Ishikawa (cell line): Measurements from ENCODE around the gene PKM.
A peak's percentile ranks its signal among the peaks of the same experiment; 100 is the strongest.

Source experiments
- CEBPB ChIP-seq: IDR thresholded peaks from 2 replicates; pipeline ENCODE4 v1.6.1; 2012
- CREB1 ChIP-seq: IDR thresholded peaks from 2 replicates; pipeline ENCODE4 v1.6.1; 2012; ENCODE audit warnings: low read depth
- EGR1 ChIP-seq: IDR thresholded peaks from 2 replicates; pipeline ENCODE4 v1.6.1; 2012
- EP300 ChIP-seq: IDR thresholded peaks from 2 replicates; pipeline ENCODE4 v1.6.1; 2012; ENCODE audit warnings: borderline replicate concordance
- FOXM1 ChIP-seq: IDR thresholded peaks from 2 replicates; pipeline ENCODE4 v1.6.1; 2012; ENCODE audit warnings: low read depth, borderline replicate concordance
- NFIC ChIP-seq: IDR thresholded peaks from 2 replicates; pipeline ENCODE4 v1.6.1; 2012
- RAD21 ChIP-seq: IDR thresholded peaks from 2 replicates; pipeline ENCODE4 v1.6.1; 2012; ENCODE audit warnings: low read depth
- TAF1 ChIP-seq: IDR thresholded peaks from 2 replicates; pipeline ENCODE4 v1.6.1; 2012; ENCODE audit warnings: low read depth, mild to moderate bottlenecking
- TCF12 ChIP-seq: IDR thresholded peaks from 2 replicates; pipeline ENCODE4 v1.6.1; 2012; ENCODE audit warnings: low read depth
- TEAD4 ChIP-seq: IDR thresholded peaks from 2 replicates; pipeline ENCODE4 v1.6.1; 2012
- YY1 ChIP-seq: IDR thresholded peaks from 2 replicates; pipeline ENCODE4 v1.6.1; 2012; ENCODE audit warnings: low read depth
- ZBTB7A ChIP-seq: IDR thresholded peaks from 2 replicates; pipeline ENCODE4 v1.6.1; 2012; ENCODE audit warnings: low read depth
- TF ChIP-seq, protein P1 (sequence below): IDR thresholded peaks from 2 replicates; pipeline ENCODE4 v1.6.1; 2012
- TF ChIP-seq, protein P2 (sequence below): IDR thresholded peaks from 2 replicates; pipeline ENCODE4 v1.6.1; 2012
- TF ChIP-seq, protein P3 (sequence below): IDR thresholded peaks from 2 replicates; pipeline ENCODE4 v1.6.1; 2012; ENCODE audit warnings: low read depth, mild to moderate bottlenecking

The PKM gene

DNA sequence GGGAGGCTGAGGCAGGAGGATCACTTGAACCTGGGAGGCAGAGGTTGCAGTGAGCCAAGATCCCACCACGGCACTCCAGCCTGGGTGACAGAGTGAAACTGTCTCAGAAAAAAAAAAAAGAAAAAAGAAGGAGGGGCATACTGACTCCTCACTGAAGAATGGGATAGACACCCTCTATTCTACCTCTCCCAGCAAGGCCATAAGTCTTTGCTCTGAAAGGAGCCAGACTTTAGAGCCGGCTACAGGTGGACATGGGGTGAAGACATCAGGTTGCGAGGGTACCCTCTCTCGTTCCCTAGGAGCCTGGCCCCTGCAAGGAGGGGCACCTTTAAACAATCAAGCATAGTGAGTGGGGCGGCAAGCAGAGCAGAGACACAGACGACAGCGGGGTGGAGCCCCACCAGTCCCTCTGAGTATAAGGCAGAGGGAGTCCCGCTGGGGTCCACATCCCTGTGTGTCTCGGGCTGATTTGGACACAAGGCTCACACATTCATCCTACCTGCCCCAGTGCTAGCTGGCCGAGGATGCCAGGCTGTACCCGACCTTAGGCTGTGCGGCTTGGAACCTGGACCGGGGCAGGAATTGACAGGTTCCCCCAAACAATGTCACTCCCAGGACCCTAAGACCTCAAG lies 34.5 kb downstream of the PKM start:
- TF ChIP-seq, protein P1, sequence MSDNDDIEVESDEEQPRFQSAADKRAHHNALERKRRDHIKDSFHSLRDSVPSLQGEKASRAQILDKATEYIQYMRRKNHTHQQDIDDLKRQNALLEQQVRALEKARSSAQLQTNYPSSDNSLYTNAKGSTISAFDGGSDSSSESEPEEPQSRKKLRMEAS: no peak
- TF ChIP-seq TCF12: no peak
- TF ChIP-seq, protein P2, sequence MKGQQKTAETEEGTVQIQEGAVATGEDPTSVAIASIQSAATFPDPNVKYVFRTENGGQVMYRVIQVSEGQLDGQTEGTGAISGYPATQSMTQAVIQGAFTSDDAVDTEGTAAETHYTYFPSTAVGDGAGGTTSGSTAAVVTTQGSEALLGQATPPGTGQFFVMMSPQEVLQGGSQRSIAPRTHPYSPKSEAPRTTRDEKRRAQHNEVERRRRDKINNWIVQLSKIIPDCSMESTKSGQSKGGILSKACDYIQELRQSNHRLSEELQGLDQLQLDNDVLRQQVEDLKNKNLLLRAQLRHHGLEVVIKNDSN: no peak
- no peak for TF ChIP-seq ZBTB7A
- TF ChIP-seq, protein P3, sequence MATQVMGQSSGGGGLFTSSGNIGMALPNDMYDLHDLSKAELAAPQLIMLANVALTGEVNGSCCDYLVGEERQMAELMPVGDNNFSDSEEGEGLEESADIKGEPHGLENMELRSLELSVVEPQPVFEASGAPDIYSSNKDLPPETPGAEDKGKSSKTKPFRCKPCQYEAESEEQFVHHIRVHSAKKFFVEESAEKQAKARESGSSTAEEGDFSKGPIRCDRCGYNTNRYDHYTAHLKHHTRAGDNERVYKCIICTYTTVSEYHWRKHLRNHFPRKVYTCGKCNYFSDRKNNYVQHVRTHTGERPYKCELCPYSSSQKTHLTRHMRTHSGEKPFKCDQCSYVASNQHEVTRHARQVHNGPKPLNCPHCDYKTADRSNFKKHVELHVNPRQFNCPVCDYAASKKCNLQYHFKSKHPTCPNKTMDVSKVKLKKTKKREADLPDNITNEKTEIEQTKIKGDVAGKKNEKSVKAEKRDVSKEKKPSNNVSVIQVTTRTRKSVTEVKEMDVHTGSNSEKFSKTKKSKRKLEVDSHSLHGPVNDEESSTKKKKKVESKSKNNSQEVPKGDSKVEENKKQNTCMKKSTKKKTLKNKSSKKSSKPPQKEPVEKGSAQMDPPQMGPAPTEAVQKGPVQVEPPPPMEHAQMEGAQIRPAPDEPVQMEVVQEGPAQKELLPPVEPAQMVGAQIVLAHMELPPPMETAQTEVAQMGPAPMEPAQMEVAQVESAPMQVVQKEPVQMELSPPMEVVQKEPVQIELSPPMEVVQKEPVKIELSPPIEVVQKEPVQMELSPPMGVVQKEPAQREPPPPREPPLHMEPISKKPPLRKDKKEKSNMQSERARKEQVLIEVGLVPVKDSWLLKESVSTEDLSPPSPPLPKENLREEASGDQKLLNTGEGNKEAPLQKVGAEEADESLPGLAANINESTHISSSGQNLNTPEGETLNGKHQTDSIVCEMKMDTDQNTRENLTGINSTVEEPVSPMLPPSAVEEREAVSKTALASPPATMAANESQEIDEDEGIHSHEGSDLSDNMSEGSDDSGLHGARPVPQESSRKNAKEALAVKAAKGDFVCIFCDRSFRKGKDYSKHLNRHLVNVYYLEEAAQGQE: no peak

DNA sequence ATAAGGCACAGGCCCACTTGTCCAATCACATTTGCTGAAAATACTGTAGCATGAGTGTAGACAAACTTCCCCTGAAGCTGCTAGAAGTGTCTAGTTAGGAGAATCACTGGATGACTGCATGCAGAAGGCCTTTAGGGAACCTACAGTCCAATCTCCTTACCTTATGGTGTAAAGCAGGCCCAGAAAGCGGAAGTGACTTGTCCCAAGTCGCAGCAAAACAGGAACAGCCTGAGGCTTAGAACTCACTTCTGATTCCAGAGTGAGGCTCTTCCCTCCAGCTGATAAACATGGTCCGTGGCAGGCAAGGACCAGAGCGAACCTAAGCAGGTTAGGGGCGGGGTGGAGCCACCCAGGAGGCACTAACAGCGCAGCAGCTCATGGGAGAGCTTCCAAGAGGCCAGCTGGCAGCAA lies 35.9 kb downstream of the PKM start:
- TF ChIP-seq TEAD4: no peak
- TF ChIP-seq CREB1: no peak
- TF ChIP-seq, protein P3: no peak
- TF ChIP-seq, protein P2: no peak
- no peak for TF ChIP-seq TCF12
- TF ChIP-seq YY1: no peak
- no peak for TF ChIP-seq FOXM1

DNA sequence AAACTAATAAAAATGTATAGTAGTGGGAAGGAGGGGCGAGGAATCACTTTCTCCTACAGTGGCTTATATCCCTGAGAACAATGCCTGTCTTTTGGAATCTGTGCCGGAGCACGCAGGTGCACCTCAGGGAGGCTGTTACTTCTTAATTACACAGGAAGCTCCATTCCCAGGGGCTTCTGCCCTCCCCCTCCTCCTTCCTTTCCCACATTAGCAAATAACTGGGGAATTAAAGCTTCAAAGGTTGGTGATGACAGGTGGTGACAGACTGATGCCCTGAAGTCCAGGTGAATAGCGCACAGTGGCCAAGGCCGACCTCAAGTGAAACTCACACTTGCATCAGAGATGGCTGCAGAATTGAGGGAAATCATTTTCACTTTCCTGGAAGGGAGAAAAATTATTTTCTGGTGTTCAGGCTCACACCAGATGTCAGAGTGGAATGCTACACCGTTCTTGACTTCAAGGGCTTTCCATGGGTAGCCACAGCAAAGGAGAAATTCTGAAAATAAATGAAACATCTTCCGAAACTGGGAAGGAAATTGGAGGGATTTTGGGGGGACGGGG lies 37.1 kb downstream of the PKM start:
- TF ChIP-seq YY1 (no peak), NFIC (no peak), EP300 (no peak), CREB1 (no peak), TCF12 (no peak), ZBTB7A (no peak), RAD21 (no peak), CEBPB (no peak), EGR1 (no peak), FOXM1 (no peak), TAF1 (no peak), TEAD4 (no peak)
- TF ChIP-seq, protein P1: no peak
- TF ChIP-seq, protein P2: no peak
- TF ChIP-seq, protein P3: no peak

DNA sequence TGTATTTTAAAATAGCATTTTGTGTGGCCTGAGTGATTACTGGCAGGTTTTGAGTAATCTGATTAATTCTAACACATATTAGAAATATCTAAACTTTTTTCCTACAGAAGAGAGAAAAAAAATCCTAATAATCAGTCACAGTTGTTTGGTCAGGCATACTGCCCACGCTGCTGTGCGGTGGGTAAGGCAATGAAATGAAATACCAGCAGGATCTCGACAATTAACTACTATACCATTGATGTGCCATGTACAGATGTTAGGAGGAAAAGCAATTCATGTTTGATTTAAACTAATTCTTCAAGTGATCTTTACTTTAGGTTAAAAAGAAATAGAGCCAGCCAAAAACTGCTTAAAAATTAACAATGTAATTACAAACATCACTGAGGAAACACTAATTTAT lies 38.6 kb downstream of the PKM start:
- TF ChIP-seq TEAD4 (0 out of 2 replicates have a peak, but pooled peaks have one; percentile 31), TAF1 (no peak), YY1 (no peak), EGR1 (no peak), RAD21 (no peak), EP300 (no peak), CREB1 (no peak), ZBTB7A (no peak), NFIC (peak; percentile 44), TCF12 (no peak), FOXM1 (no peak), CEBPB (no peak)
- TF ChIP-seq, protein P3: no peak
- TF ChIP-seq, protein P2: no peak
- TF ChIP-seq, protein P1: no peak
